IMR-90 (cell line): ENCODE measurements around the gene ATP9B. TPM values are rescaled to one million over a fixed set of nuclear protein-coding genes. Genes with fewer than 3 reads are reported as not detected.
A peak's percentile ranks its signal among the peaks of the same experiment; 100 is the strongest.

Experiments
- ATAC-seq: fragments of 200-7000 bp; cut with Tn5 transposase; 2 replicates; pipeline ENCODE4 v1.9.1; 2020; ENCODE audit warnings: low read depth, mild to moderate bottlenecking, moderate library complexity
- BruUV-seq: library from RNA; stranded (reverse); fragments of 400-500 nt; replicated peaks from 2 replicates; lab custom pipeline; 2021; lab: Mats Ljungman, UMichigan
- CTCF ChIA-PET: fragments of 300-600 bp; formaldehyde crosslinking; extraction: SDS; loops from one replicate; lab custom pipeline; 2021; ENCODE audit warnings: antibody characterized with exemption; lab: Yijun Ruan, JAX
- POLR2A ChIA-PET: fragments of 300-600 bp; sonication (Branson Sonifier 250); formaldehyde crosslinking; loops from one replicate; lab custom pipeline; 2022; ENCODE audit warnings: antibody characterized with exemption; ENCODE audit not compliant: unreplicated experiment; lab: Charles Lee
- DNase-seq: peaks from one replicate; pipeline ENCODE4 v3.0.0; 2013
- H2AFZ ChIP-seq: replicated peaks from 2 replicates; pipeline ENCODE3; 2013; ENCODE audit warnings: low read length, mild to moderate bottlenecking; ENCODE audit not compliant: poor library complexity
- H2AK5ac ChIP-seq: 2 replicates; pipeline ENCODE4 v1.6.1; 2013; ENCODE audit warnings: low read depth, low read length, inconsistent platforms
- H2AK9ac ChIP-seq: replicated peaks from 2 replicates; pipeline ENCODE3; 2013; ENCODE audit warnings: mild to moderate bottlenecking, low read depth, low read length, moderate library complexity; ENCODE audit not compliant: poor library complexity
- H2BK120ac ChIP-seq: 2 replicates; pipeline ENCODE4 v1.6.1; 2013; ENCODE audit warnings: low read depth, low read length, inconsistent platforms
- H2BK15ac ChIP-seq: 3 replicates; pipeline ENCODE4 v1.6.1; 2013; ENCODE audit warnings: low read depth, low read length, inconsistent platforms
- H2BK20ac ChIP-seq: 2 replicates; pipeline ENCODE4 v1.6.1; 2013; ENCODE audit warnings: low read depth, mild to moderate bottlenecking, inconsistent platforms, low read length, moderate library complexity
- H2BK5ac ChIP-seq: 2 replicates; pipeline ENCODE4 v1.6.1; 2013; ENCODE audit warnings: mild to moderate bottlenecking, low read depth, low read length, inconsistent platforms; ENCODE audit not compliant: poor library complexity, severe bottlenecking
- H3K14ac ChIP-seq: replicated peaks from 2 replicates; pipeline ENCODE4 v1.6.1; 2013; ENCODE audit warnings: low read depth, low read length, inconsistent platforms
- H3K18ac ChIP-seq: 2 replicates; pipeline ENCODE4 v1.6.1; 2013; ENCODE audit warnings: low read depth, low read length, control low read depth
- H3K23ac ChIP-seq: 2 replicates; pipeline ENCODE4 v1.6.1; 2013; ENCODE audit warnings: low read depth, low read length, inconsistent platforms
- H3K27ac ChIP-seq: 2 replicates; pipeline ENCODE4 v1.5.1; 2013; ENCODE audit warnings: mild to moderate bottlenecking, control low read depth, low read length; ENCODE audit not compliant: insufficient read depth
- H3K27me3 ChIP-seq: 2 replicates; pipeline ENCODE4 v1.6.1; 2013; ENCODE audit warnings: low read length; ENCODE audit not compliant: control insufficient read depth, insufficient read depth
- H3K36me3 ChIP-seq: 2 replicates; pipeline ENCODE4 v1.6.1; 2013; ENCODE audit warnings: low read length, mixed read lengths; ENCODE audit not compliant: control insufficient read depth, insufficient read depth
- H3K4ac ChIP-seq: 2 replicates; pipeline ENCODE4 v1.6.1; 2013; ENCODE audit warnings: low read depth, low read length, inconsistent platforms
- H3K4me1 ChIP-seq: 2 replicates; pipeline ENCODE4 v1.6.1; 2013; ENCODE audit warnings: low read length, mixed read lengths; ENCODE audit not compliant: control insufficient read depth, insufficient read depth
- H3K4me2 ChIP-seq: 2 replicates; pipeline ENCODE4 v1.6.1; 2013; ENCODE audit warnings: low read depth, mild to moderate bottlenecking, control low read depth, low read length, moderate library complexity
- H3K4me3 ChIP-seq: 2 replicates; pipeline ENCODE4 v1.5.1; 2013; ENCODE audit warnings: low read depth, mild to moderate bottlenecking, control low read depth, low read length, moderate library complexity; ENCODE audit not compliant: insufficient read depth
- H3K56ac ChIP-seq: 2 replicates; pipeline ENCODE4 v1.6.1; 2013; ENCODE audit warnings: low read length, inconsistent platforms; ENCODE audit not compliant: insufficient read depth; ENCODE audit errors: extremely low read depth
- H3K79me1 ChIP-seq, 2 experiments: 2 replicates each; pipeline ENCODE4 v1.6.1; 2013; ENCODE audit warnings: low read length in 2 of 2, inconsistent platforms in 1 of 2, low read depth in 1 of 2
- H3K9ac ChIP-seq: 2 replicates; pipeline ENCODE4 v1.6.1; 2013; ENCODE audit warnings: low read depth, low read length, control low read depth
- H3K9me1 ChIP-seq: 2 replicates; pipeline ENCODE4 v1.6.1; 2013; ENCODE audit warnings: low read length, inconsistent platforms; ENCODE audit not compliant: insufficient read depth
- H3K9me3 ChIP-seq: 2 replicates; pipeline ENCODE4 v1.6.1; 2013; ENCODE audit warnings: low read length; ENCODE audit not compliant: control insufficient read depth, insufficient read depth
- H4K20me1 ChIP-seq: 2 replicates; pipeline ENCODE4 v1.6.1; 2013; ENCODE audit warnings: low read length, inconsistent platforms; ENCODE audit not compliant: insufficient read depth
- H4K5ac ChIP-seq: 2 replicates; pipeline ENCODE4 v1.6.1; 2013; ENCODE audit warnings: mild to moderate bottlenecking, low read depth, low read length, control low read depth
- H4K8ac ChIP-seq, 2 experiments: 2 replicates each; pipeline ENCODE4 v1.6.1; 2013; ENCODE audit warnings: low read depth in 2 of 2, low read length in 2 of 2, control low read depth in 1 of 2, inconsistent platforms in 1 of 2
- H4K91ac ChIP-seq: 2 replicates; pipeline ENCODE4 v1.6.1; 2013; ENCODE audit warnings: low read depth, low read length, inconsistent platforms; ENCODE audit not compliant: insufficient read depth
- BHLHE40 ChIP-seq: fragments of 150-350 bp; IDR thresholded peaks from 2 replicates; pipeline ENCODE4 v1.6.1; 2016; ENCODE audit warnings: mild to moderate bottlenecking, low read depth, low read length
- CEBPB ChIP-seq: IDR thresholded peaks from 2 replicates; pipeline ENCODE4 v1.6.1; 2012; ENCODE audit warnings: low read depth, low read length, improper control_type of control experiment
- CHD1 ChIP-seq: IDR thresholded peaks from 2 replicates; pipeline ENCODE4 v1.6.1; 2012; ENCODE audit warnings: low read depth, low read length, improper control_type of control experiment
- CTCF ChIP-seq: conservative IDR thresholded peaks from 2 replicates; pipeline ENCODE4 v1.5.1; 2012; ENCODE audit warnings: mild to moderate bottlenecking, low read depth, low read length, improper control_type of control experiment
- ELK1 ChIP-seq: fragments of 150-350 bp; IDR thresholded peaks from 2 replicates; pipeline ENCODE4 v1.6.1; 2016; ENCODE audit warnings: low read depth, mild to moderate bottlenecking, low read length, moderate library complexity, borderline replicate concordance
- FOS ChIP-seq: fragments of 150-350 bp; IDR thresholded peaks from 2 replicates; pipeline ENCODE4 v1.6.1; 2016; ENCODE audit warnings: low read depth, low read length
- MAFK ChIP-seq: IDR thresholded peaks from 2 replicates; pipeline ENCODE4 v1.6.1; 2012; ENCODE audit warnings: low read depth, low read length, improper control_type of control experiment
- MAZ ChIP-seq: IDR thresholded peaks from 2 replicates; pipeline ENCODE4 v1.6.1; 2012; ENCODE audit warnings: low read depth, mild to moderate bottlenecking, low read length, improper control_type of control experiment, moderate library complexity, borderline replicate concordance
- MXI1 ChIP-seq: IDR thresholded peaks from 2 replicates; pipeline ENCODE4 v1.6.1; 2012; ENCODE audit warnings: low read depth, mild to moderate bottlenecking, low read length, moderate library complexity, borderline replicate concordance
- NFE2L2 ChIP-seq: fragments of 150-350 bp; IDR thresholded peaks from 2 replicates; pipeline ENCODE4 v1.6.1; 2016; ENCODE audit warnings: low read depth, mild to moderate bottlenecking, low read length
- POLR2A ChIP-seq: IDR thresholded peaks from 2 replicates; pipeline ENCODE4 v1.6.1; 2012; ENCODE audit warnings: mild to moderate bottlenecking, low read depth, low read length
- RAD21 ChIP-seq: IDR thresholded peaks from 2 replicates; pipeline ENCODE4 v1.6.1; 2012; ENCODE audit warnings: low read length, improper control_type of control experiment
- RCOR1 ChIP-seq: IDR thresholded peaks from 2 replicates; pipeline ENCODE4 v1.6.1; 2012; ENCODE audit warnings: mild to moderate bottlenecking, low read length, improper control_type of control experiment; ENCODE audit not compliant: insufficient replicate concordance
- RFX5 ChIP-seq: IDR thresholded peaks from 2 replicates; pipeline ENCODE4 v1.8.0; 2012; ENCODE audit warnings: low read depth, mild to moderate bottlenecking, low read length, moderate library complexity
- SMC3 ChIP-seq: fragments of 150-350 bp; IDR thresholded peaks from 2 replicates; pipeline ENCODE4 v1.6.1; 2016; ENCODE audit warnings: low read depth, mild to moderate bottlenecking, antibody characterized with exemption, low read length, moderate library complexity
- USF2 ChIP-seq: fragments of 150-350 bp; IDR thresholded peaks from 2 replicates; pipeline ENCODE4 v1.6.1; 2017; ENCODE audit warnings: mild to moderate bottlenecking, antibody characterized with exemption, low read length, low read depth
- WGBS, 2 experiments: methylation state at CpG; one replicate each; pipeline versions ENCODE4 v1.1.5 to v1.1.7; 2013; ENCODE audit warnings: missing lambda C conversion rate in 2 of 2; ENCODE audit not compliant: insufficient read length in 1 of 2; ENCODE audit errors: extremely low coverage in 2 of 2; 5-methylcytosine and 5-hydroxymethylcytosine counted together
- dilution Hi-C: fragments of 300-500 bp; cut with HindIII; formaldehyde crosslinking; loops from one replicate; pipeline ENCODE4 v1.14.3; 2018; ENCODE audit warnings: low sequenced_read_pairs; ENCODE audit not compliant: unreplicated experiment
- in situ Hi-C: fragments of 300-500 bp; cut with MboI; formaldehyde crosslinking; loops from 3 replicates; pipeline ENCODE4 v1.14.3; 2019; ENCODE audit warnings: low sequenced_read_pairs, inconsistent platforms, mixed read lengths
- intact Hi-C: fragments of 100-400 bp; cut with micrococcal nuclease; formaldehyde crosslinking; loops from 2 replicates; pipeline ENCODE4 v1.10.0; 2022
- polyA plus RNA-seq, 3 experiments: library from polyadenylated mRNA; depleted of rRNA; stranded (reverse); fragments of >200 nt; gene quantifications; 2 replicates each; pipeline ENCODE4 v1.2.3, GENCODE V29; 2012; ENCODE audit warnings: low replicate concordance in 1 of 3
- total RNA-seq: library from RNA; depleted of rRNA; stranded (reverse); fragments of >200 nt; gene quantifications from 2 replicates; pipeline ENCODE4 v1.2.3, GENCODE V29; 2012

The ATP9B gene
- total and polyA plus RNA-seq, 2 of the 4 experiments (the other 2 are of a cell fraction), result 11.0 to 11.5 TPM

GRCh38 chr18:79242246-79242645 lies 173.1 kb downstream of the ATP9B start:
- CTCF ChIA-PET, result no interaction called here

More at GRCh38 chr18:79242246-79242645, 173.1 kb downstream of the ATP9B start:
- intact Hi-C loops (no loop called here), in situ Hi-C loops (no loop called here), dilution Hi-C loops (no loop called here)
- Histone ChIP-seq H2BK120ac (no peak overlapping the region), H2AK9ac (no peak overlapping the region), H3K27ac (no peak overlapping the region), H2BK5ac (no peak overlapping the region), H4K5ac (no peak overlapping the region), H2BK15ac (no peak overlapping the region), H3K56ac (no peak overlapping the region), H3K36me3 (peaks cover 3% of the 10 kb centered on the region; the same call in 1 of the 2 replicates), H3K4me3 (no peak overlapping the region), H2AFZ (no peak overlapping the region), H4K91ac (no peak overlapping the region), H2AK5ac (no peak overlapping the region), H3K9me3 (no peaks in the 10 kb centered on the region), H3K79me1 (peaks cover 0 to 2% of the 10 kb centered on the region in 2 experiments; a peak in 2 of 4 replicates), H3K4ac (no peak overlapping the region), H3K23ac (no peak overlapping the region), H3K9ac (no peak overlapping the region), H4K8ac (no peak overlapping the region), H2BK20ac (no peak overlapping the region), H3K18ac (no peak overlapping the region), H3K14ac (no peak overlapping the region), H4K20me1 (no peaks in the 10 kb centered on the region), H3K27me3 (no peaks in the 10 kb centered on the region), H3K4me2 (no peak overlapping the region), H3K9me1 (no peaks in the 10 kb centered on the region; the same call in 1 of the 2 replicates), H3K4me1 (no peaks in the 10 kb centered on the region)
- ATAC-seq (no peak), DNase-seq (peak; percentile 4)
- WGBS, 2 experiments, result no CpG with 5 or more reads among the region's 5 CpGs
- no peak for TF ChIP-seq CHD1
- no peak for TF ChIP-seq MXI1
- TF ChIP-seq MAFK, result no peak
- no peak for TF ChIP-seq FOS
- TF ChIP-seq USF2, result no peak
- TF ChIP-seq NFE2L2, result no peak
- no peak for TF ChIP-seq SMC3
- no peak for TF ChIP-seq POLR2A
- TF ChIP-seq RFX5, result no peak
- no peak for TF ChIP-seq BHLHE40
- no peak for TF ChIP-seq CEBPB
- TF ChIP-seq CTCF, result no peak
- TF ChIP-seq MAZ, result no peak
- no peak for TF ChIP-seq ELK1
- no peak for TF ChIP-seq RAD21
- no peak for TF ChIP-seq RCOR1
- POLR2A ChIA-PET, result interaction anchor here (0.5 kb wide), 1 partner anchor 266 kb away, joined by 8 read pairs; no protein-coding TSS in a partner anchor
- BruUV-seq, result no TSS peak
